22Rv1 (cell line): ENCODE results near the gene PCDHB10.
"Not testable (repeated sequence)": the region's sequence is repeated elsewhere in the genome, so short reads cannot be mapped to it uniquely, and the experiment has no call there.

Source experiments
- H3K27ac ChIP-seq: fragments of 450-650 bp; 2 replicates; pipeline ENCODE4 v1.5.1; 2017
- CTCF ChIP-seq: fragments of 450-650 bp; IDR thresholded peaks from 2 replicates; pipeline ENCODE4 v1.5.1; 2017; ENCODE audit warnings: mild to moderate bottlenecking
- ZFX ChIP-seq: fragments of 450-650 bp; IDR thresholded peaks from 2 replicates; pipeline ENCODE4 v1.6.1; 2017; ENCODE audit warnings: antibody characterized with exemption, borderline replicate concordance

PCDHB10 gene

GRCh38 chr5:141186897-141187512, 5.1 kb upstream of the PCDHB10 start, which contains the start of gene PCDHB9:
Gene PCDHB9 (plus strand): TSS chr5:141187161. CDS start chr5:141187319, 158 bp downstream.
- no peak within 1 kb of the TSS for H3K27ac ChIP-seq
- peak; percentile 90 for TF ChIP-seq CTCF
- no peak for TF ChIP-seq ZFX

GRCh38 chr5:141188682-141189081, 3.5 kb upstream of the PCDHB10 start:
- not testable (repeated sequence) for H3K27ac ChIP-seq

- not testable (repeated sequence) for H3K27ac ChIP-seq
These were observed 3.0 kb upstream of the PCDHB10 start for GRCh38 chr5:141189131-141189530.

GRCh38 chr5:141194332-141194731, 2.2 kb downstream of the PCDHB10 start:
- H3K27ac ChIP-seq, result not testable (repeated sequence)

- TF ChIP-seq CTCF (no peak), ZFX (no peak)
- no peak overlapping the region for H3K27ac ChIP-seq
These were observed 4.2 kb downstream of the PCDHB10 start for GRCh38 chr5:141196363-141196762.

- TF ChIP-seq CTCF (peak; percentile 89), ZFX (no peak)
- H3K27ac ChIP-seq, result no peak within 1 kb of the TSS; the same call in 1 of the 2 replicates
These were observed 7.4 kb downstream of the PCDHB10 start, which contains the start of gene PCDHB11 for GRCh38 chr5:141199359-141200235. Gene PCDHB11 (plus strand): TSS chr5:141199627. CDS start chr5:141199775, 148 bp downstream.

GRCh38 chr5:141201126-141201525, 9.0 kb downstream of the PCDHB10 start:
- H3K27ac ChIP-seq, result not testable (repeated sequence)

GRCh38 chr5:141201646-141202045, 9.5 kb downstream of the PCDHB10 start:
- not testable (repeated sequence) for H3K27ac ChIP-seq

GRCh38 chr5:141208478-141208877, 16.3 kb downstream of the PCDHB10 start, which contains the start of gene PCDHB12:
Gene PCDHB12 (plus strand): TSS chr5:141208719. CDS start chr5:141208908, 189 bp downstream.
- H3K27ac ChIP-seq, result no peak within 1 kb of the TSS
- TF ChIP-seq CTCF, result peak; percentile 76
- no peak for TF ChIP-seq ZFX

GRCh38 chr5:141210281-141210680, 18.1 kb downstream of the PCDHB10 start:
- H3K27ac ChIP-seq, result not testable (repeated sequence)

- H3K27ac ChIP-seq, result not testable (repeated sequence)
These were observed 18.7 kb downstream of the PCDHB10 start for GRCh38 chr5:141210849-141211248.
